HepG2 (cell line): ENCODE results near the gene ZNF341. TPM values are rescaled to one million over a fixed set of nuclear protein-coding genes. Genes with fewer than 3 reads are reported as not detected.

Experiments
- ATAC-seq: fragments of 200-7000 bp; cut with Tn5 transposase; 3 replicates; pipeline ENCODE4 v1.9.1; 2020; ENCODE audit warnings: mild to moderate bottlenecking, moderate library complexity
- BruUV-seq: library from RNA; stranded (reverse); fragments of 400-500 nt; replicated peaks from 2 replicates; lab custom pipeline; 2021; lab: Mats Ljungman, UMichigan
- CTCF ChIA-PET: fragments of 300-600 bp; formaldehyde crosslinking; extraction: SDS; loops from one replicate; lab custom pipeline; 2021; ENCODE audit warnings: low total read pairs, inconsistent platforms, low intra/inter-chr PET ratio; lab: Yijun Ruan, JAX
- POLR2A ChIA-PET: fragments of 350-600 bp; sonication (Branson Sonifier 250); formaldehyde crosslinking; loops from one replicate; lab custom pipeline; 2020; ENCODE audit warnings: antibody characterized with exemption, inconsistent platforms; lab: Yijun Ruan, JAX
- DNase-seq: peaks from one replicate; pipeline ENCODE4 v3.0.0-alpha.2; 2015; ENCODE audit warnings: low spot score
- FAIRE-seq: peaks from 3 replicates; lab custom pipeline; 2011; peaks lifted over from hg19 to GRCh38; lab: Jason Lieb, UNC
- H2AFZ ChIP-seq: one replicate; pipeline ENCODE4 v1.6.1; 2011; ENCODE audit warnings: low read length, inconsistent platforms
- H3K27ac ChIP-seq: fragments of 300-600 bp; 3 replicates; pipeline ENCODE4 v1.8.0; 2011; ENCODE audit warnings: mixed run types, mild to moderate bottlenecking, mixed read lengths, low read length, inconsistent platforms; ENCODE audit not compliant: insufficient read depth; ENCODE audit errors: extremely low read length
- H3K27me3 ChIP-seq, 2 experiments: fragments of 200-600 bp in 1 of 2; 2 replicates in 1 of 2; 3 replicates in 1 of 2; pipeline versions ENCODE4 v1.6.0 to v1.8.0; 2011; ENCODE audit warnings: low read length in 2 of 2, mild to moderate bottlenecking in 2 of 2, moderate library complexity in 2 of 2, inconsistent platforms in 1 of 2; ENCODE audit not compliant: insufficient read depth in 2 of 2, control insufficient read depth in 1 of 2
- H3K36me3 ChIP-seq, 2 experiments: fragments of 200-600 bp in 1 of 2; replicated peaks in 1 of 2; 2 replicates in 1 of 2; 3 replicates in 1 of 2; pipeline versions ENCODE4 v1.5.1 to v1.8.0; 2011; ENCODE audit warnings: low read length in 2 of 2, inconsistent platforms in 1 of 2; ENCODE audit not compliant: insufficient read depth in 2 of 2, control insufficient read depth in 1 of 2
- H3K4me1 ChIP-seq: 2 replicates; pipeline ENCODE4 v1.5.1; 2012; ENCODE audit warnings: low read length, inconsistent platforms; ENCODE audit not compliant: insufficient read depth
- H3K4me2 ChIP-seq: 2 replicates; pipeline ENCODE4 v1.6.0; 2011; ENCODE audit warnings: low read depth, low read length, inconsistent platforms
- H3K4me3 ChIP-seq, 3 experiments: fragments of 200-600 bp in 1 of 3; sonication (generic), shearing (Covaris generic) in 1 of 3; replicated peaks in 1 of 3; 2 replicates each; pipeline ENCODE4 v1.5.1; 2011 to 2016; ENCODE audit warnings: low read length in 3 of 3, inconsistent platforms in 2 of 3, low read depth in 2 of 3, mild to moderate bottlenecking in 2 of 3, control low read depth in 1 of 3, mixed read lengths in 1 of 3; ENCODE audit not compliant: insufficient read depth in 1 of 3
- H3K79me2 ChIP-seq: one replicate; pipeline ENCODE4 v1.6.1; 2011; ENCODE audit warnings: low read length, inconsistent platforms; ENCODE audit not compliant: insufficient read depth
- H3K9ac ChIP-seq: 2 replicates; pipeline ENCODE4 v1.6.0; 2011; ENCODE audit warnings: mild to moderate bottlenecking, low read depth, low read length, inconsistent platforms; ENCODE audit not compliant: insufficient read depth
- H3K9me3 ChIP-seq: 2 replicates; pipeline ENCODE4 v1.5.1; 2012; ENCODE audit warnings: mild to moderate bottlenecking, low read length
- H4K20me1 ChIP-seq: 2 replicates; pipeline ENCODE4 v1.6.0; 2011; ENCODE audit warnings: inconsistent platforms, mild to moderate bottlenecking, low read length, moderate library complexity; ENCODE audit not compliant: insufficient read depth
- CSRNP1 ChIP-seq: sonication (generic); formaldehyde crosslinking; IDR thresholded peaks from 2 replicates; pipeline ENCODE4 v1.8.1; 2023; ENCODE audit warnings: mild to moderate bottlenecking, missing genetic modification reagents
- EZH2 ChIP-seq: conservative IDR thresholded peaks from 2 replicates; pipeline ENCODE4 v1.6.1; 2012; ENCODE audit warnings: mild to moderate bottlenecking, low read depth, low read length, moderate library complexity
- GZF1 ChIP-seq: sonication (generic); formaldehyde crosslinking; IDR thresholded peaks from 2 replicates; pipeline ENCODE4 v1.5.1; 2020; ENCODE audit warnings: mild to moderate bottlenecking, missing genetic modification reagents
- IKZF4 ChIP-seq: sonication (generic); formaldehyde crosslinking; IDR thresholded peaks from 2 replicates; pipeline ENCODE4 v1.5.1; 2020; ENCODE audit warnings: borderline replicate concordance, mild to moderate bottlenecking, low read depth, missing genetic modification reagents; ENCODE audit errors: not compliant biosample characterization
- KDM5B ChIP-seq: sonication (generic); formaldehyde crosslinking; IDR thresholded peaks from 2 replicates; pipeline ENCODE4 v1.4.0; 2020; ENCODE audit warnings: missing genetic modification reagents, mild to moderate bottlenecking, borderline replicate concordance
- KMT2B ChIP-seq: IDR thresholded peaks from 2 replicates; pipeline ENCODE4 v1.6.1; 2016; ENCODE audit warnings: missing genetic modification reagents, missing compliant biosample characterization
- MED8 ChIP-seq: sonication (generic); formaldehyde crosslinking; IDR thresholded peaks from 2 replicates; pipeline ENCODE4 v1.8.1; 2023; ENCODE audit warnings: mild to moderate bottlenecking, missing genetic modification reagents; ENCODE audit not compliant: insufficient replicate concordance
- SNAI1 ChIP-seq: sonication (generic); formaldehyde crosslinking; IDR thresholded peaks from 2 replicates; pipeline ENCODE4 v1.5.0; 2020; ENCODE audit warnings: mild to moderate bottlenecking, missing genetic modification reagents, borderline replicate concordance
- ZMYM2 ChIP-seq: sonication (generic); formaldehyde crosslinking; IDR thresholded peaks from 2 replicates; pipeline ENCODE4 v1.8.0; 2022; ENCODE audit warnings: mild to moderate bottlenecking, missing genetic modification reagents
- ZNF781 ChIP-seq: sonication (generic); formaldehyde crosslinking; IDR thresholded peaks from 2 replicates; pipeline ENCODE4 v1.5.1; 2020; ENCODE audit warnings: borderline replicate concordance, mild to moderate bottlenecking, missing genetic modification reagents; ENCODE audit errors: not compliant biosample characterization
- ZNF883 ChIP-seq: sonication (generic); formaldehyde crosslinking; IDR thresholded peaks from 2 replicates; pipeline ENCODE4 v1.5.1; 2020; ENCODE audit warnings: mild to moderate bottlenecking, missing genetic modification reagents; ENCODE audit errors: not compliant biosample characterization
- WGBS: methylation state at CpG from one replicate; pipeline ENCODE4 v1.1.6; 2017; ENCODE audit warnings: low lambda C conversion rate; 5-methylcytosine and 5-hydroxymethylcytosine counted together
- in situ Hi-C: cut with HindIII; loops from 2 replicates; pipeline ENCODE4 v1.10.0; 2017; ENCODE audit warnings: low pct_unique_long_range_greater_than_20kb; ENCODE audit not compliant: extremely low pct_ligation_motif_present
- intact Hi-C: fragments of 100-400 bp; cut with micrococcal nuclease; formaldehyde crosslinking; loops from one replicate; pipeline ENCODE4 v1.10.0; 2022; ENCODE audit not compliant: unreplicated experiment
- polyA plus RNA-seq, 8 experiments: library from polyadenylated mRNA; depleted of rRNA in 3 of 8; stranded (reverse) in 7 of 8; unstranded in 1 of 8; fragments of >200 nt; fragmentation: Illumina TruSeq in 4 of 8; extraction: Trizol in 4 of 8; gene quantifications; 2 replicates each; pipeline versions ENCODE4 v1.2.1 to v1.2.3, GENCODE V29; 2011 to 2016; ENCODE audit warnings: low read depth in 4 of 8, missing spikeins in 1 of 8, mixed read lengths in 1 of 8; ENCODE audit not compliant: insufficient read depth in 1 of 8
- total RNA-seq, 5 experiments: library from RNA; depleted of rRNA; stranded (reverse); fragments of >200 nt; fragmentation: Illumina TruSeq; extraction: Trizol; gene quantifications; 2 replicates each; pipeline ENCODE4 v1.2.3, GENCODE V29; 2016; ENCODE audit warnings: low read depth in 1 of 5
- TF ChIP-seq, protein P1 (sequence below): sonication (generic); formaldehyde crosslinking; IDR thresholded peaks from 2 replicates; pipeline ENCODE4 v1.5.0; 2020; ENCODE audit warnings: missing genetic modification reagents
- TF ChIP-seq, protein P2 (sequence below): sonication (generic); formaldehyde crosslinking; IDR thresholded peaks from 2 replicates; pipeline ENCODE4 v1.4.0; 2020; ENCODE audit warnings: missing genetic modification reagents
- TF ChIP-seq, protein P3 (sequence below): fragments of 450-650 bp; IDR thresholded peaks from 2 replicates; pipeline ENCODE4 v1.6.1; 2017; ENCODE audit warnings: mild to moderate bottlenecking

Gene ZNF341
- total and polyA plus RNA-seq, 2 of the 13 experiments (the other 11 are each of a cell fraction or from before 2014, with no cell fraction given), result 1.1 to 2.2 TPM

DNA sequence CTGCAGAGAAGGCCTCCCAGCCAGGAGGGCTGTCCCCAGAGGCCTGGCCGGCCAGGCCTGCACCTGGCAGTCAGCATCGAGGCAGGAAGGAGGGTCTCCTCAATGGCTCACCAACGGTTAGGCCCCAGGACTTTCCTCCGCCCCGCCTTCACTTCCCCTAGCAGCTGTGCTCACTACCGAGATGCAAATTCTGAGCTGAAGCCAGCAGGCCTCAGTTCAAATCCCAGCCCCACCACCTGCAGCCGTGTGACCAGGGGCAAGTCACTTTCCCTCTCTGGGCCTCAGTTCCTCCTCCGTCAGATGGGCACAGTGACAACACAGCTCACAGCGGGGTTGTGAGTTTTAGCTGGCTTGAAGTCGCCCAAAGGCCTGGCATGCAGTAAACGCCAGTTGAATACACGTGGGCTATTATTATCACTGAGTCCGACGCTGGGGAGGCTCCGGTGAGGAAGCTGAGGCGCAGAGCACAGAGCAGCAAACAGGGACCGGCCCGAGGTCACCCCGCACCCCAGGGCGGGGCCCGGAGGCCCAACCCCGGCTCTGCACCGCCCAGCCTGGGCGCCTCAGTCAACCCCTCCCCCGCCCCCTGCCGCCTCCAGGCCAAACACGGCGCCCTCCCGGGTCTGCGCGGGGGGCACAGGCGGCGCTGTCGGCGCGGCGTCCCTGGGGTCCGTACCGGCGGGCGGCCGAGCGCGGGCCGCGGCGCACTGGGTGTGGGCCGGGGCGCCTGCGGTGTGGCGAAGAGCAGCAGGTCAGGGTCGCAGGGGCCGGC lies 46.3 kb upstream of the ZNF341 start:
- peaks cover 59% of the 10 kb centered on the region for H3K4me1 ChIP-seq
- in situ Hi-C loops (no loop called here), intact Hi-C loops (loop anchor here (1.0 to 5.0 kb wide), 4 partner anchors 11 to 127 kb away; partner anchors contain the start of genes CHMP4B and NECAB3)
- TSS peak; percentile 63 for BruUV-seq
- peaks cover 21% of the 10 kb centered on the region for H3K79me2 ChIP-seq
- peak; percentile 65 for ATAC-seq
- H3K36me3 ChIP-seq, result peaks cover 0 to under 1% of the 10 kb centered on the region in 2 experiments; a peak in 1 of 5 replicates
- FAIRE-seq, result no peak
- H3K4me2 ChIP-seq, result peak overlapping the region; percentile 99
- peak overlapping the region; percentile 58 to 82 (median 65) for H3K4me3 ChIP-seq
- H2AFZ ChIP-seq, result peak overlapping the region; percentile 2
- peak overlapping the region; percentile 56 for H3K27ac ChIP-seq
- POLR2A ChIA-PET, result interaction anchor here (1.4 to 2.5 kb wide), 3 partner anchors 11 to 46 kb away, joined by 5 to 17 read pairs (median 14); partner anchors contain the start of genes NECAB3 and ZNF341
- CTCF ChIA-PET, result no interaction called here
- 3% methylated on average over 22 of the region's 53 CpGs for WGBS
- H4K20me1 ChIP-seq, result no peaks in the 10 kb centered on the region
- peak; percentile 71 for DNase-seq
- no peaks in the 10 kb centered on the region for H3K9me3 ChIP-seq
- H3K9ac ChIP-seq, result peak overlapping the region; percentile 69
- H3K27me3 ChIP-seq, result no peaks in the 10 kb centered on the region
- TF ChIP-seq, protein P1, sequence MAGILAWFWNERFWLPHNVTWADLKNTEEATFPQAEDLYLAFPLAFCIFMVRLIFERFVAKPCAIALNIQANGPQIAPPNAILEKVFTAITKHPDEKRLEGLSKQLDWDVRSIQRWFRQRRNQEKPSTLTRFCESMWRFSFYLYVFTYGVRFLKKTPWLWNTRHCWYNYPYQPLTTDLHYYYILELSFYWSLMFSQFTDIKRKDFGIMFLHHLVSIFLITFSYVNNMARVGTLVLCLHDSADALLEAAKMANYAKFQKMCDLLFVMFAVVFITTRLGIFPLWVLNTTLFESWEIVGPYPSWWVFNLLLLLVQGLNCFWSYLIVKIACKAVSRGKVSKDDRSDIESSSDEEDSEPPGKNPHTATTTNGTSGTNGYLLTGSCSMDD, result no peak
- TF ChIP-seq ZNF781, result peak; percentile 71
- no peak for TF ChIP-seq GZF1 (CRISPR knock-in tag)
- peak; percentile 85; the same call in 1 of the 2 replicates for TF ChIP-seq CSRNP1 (CRISPR knock-in tag)
- TF ChIP-seq, protein P2, sequence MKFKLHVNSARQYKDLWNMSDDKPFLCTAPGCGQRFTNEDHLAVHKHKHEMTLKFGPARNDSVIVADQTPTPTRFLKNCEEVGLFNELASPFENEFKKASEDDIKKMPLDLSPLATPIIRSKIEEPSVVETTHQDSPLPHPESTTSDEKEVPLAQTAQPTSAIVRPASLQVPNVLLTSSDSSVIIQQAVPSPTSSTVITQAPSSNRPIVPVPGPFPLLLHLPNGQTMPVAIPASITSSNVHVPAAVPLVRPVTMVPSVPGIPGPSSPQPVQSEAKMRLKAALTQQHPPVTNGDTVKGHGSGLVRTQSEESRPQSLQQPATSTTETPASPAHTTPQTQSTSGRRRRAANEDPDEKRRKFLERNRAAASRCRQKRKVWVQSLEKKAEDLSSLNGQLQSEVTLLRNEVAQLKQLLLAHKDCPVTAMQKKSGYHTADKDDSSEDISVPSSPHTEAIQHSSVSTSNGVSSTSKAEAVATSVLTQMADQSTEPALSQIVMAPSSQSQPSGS (CRISPR knock-in tag), result no peak
- TF ChIP-seq, protein P3, sequence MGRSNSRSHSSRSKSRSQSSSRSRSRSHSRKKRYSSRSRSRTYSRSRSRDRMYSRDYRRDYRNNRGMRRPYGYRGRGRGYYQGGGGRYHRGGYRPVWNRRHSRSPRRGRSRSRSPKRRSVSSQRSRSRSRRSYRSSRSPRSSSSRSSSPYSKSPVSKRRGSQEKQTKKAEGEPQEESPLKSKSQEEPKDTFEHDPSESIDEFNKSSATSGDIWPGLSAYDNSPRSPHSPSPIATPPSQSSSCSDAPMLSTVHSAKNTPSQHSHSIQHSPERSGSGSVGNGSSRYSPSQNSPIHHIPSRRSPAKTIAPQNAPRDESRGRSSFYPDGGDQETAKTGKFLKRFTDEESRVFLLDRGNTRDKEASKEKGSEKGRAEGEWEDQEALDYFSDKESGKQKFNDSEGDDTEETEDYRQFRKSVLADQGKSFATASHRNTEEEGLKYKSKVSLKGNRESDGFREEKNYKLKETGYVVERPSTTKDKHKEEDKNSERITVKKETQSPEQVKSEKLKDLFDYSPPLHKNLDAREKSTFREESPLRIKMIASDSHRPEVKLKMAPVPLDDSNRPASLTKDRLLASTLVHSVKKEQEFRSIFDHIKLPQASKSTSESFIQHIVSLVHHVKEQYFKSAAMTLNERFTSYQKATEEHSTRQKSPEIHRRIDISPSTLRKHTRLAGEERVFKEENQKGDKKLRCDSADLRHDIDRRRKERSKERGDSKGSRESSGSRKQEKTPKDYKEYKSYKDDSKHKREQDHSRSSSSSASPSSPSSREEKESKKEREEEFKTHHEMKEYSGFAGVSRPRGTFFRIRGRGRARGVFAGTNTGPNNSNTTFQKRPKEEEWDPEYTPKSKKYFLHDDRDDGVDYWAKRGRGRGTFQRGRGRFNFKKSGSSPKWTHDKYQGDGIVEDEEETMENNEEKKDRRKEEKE, result no peak
- TF ChIP-seq MED8 (CRISPR knock-in tag), result no peak
- no peak for TF ChIP-seq ZMYM2 (CRISPR knock-in tag)
- TF ChIP-seq EZH2, result no peak
- TF ChIP-seq SNAI1 (CRISPR knock-in tag), result no peak
- TF ChIP-seq KDM5B (CRISPR knock-in tag), result peak; percentile 64; the same call in 1 of the 2 replicates
- peak; percentile 24 for TF ChIP-seq IKZF4
- TF ChIP-seq KMT2B (CRISPR knock-in tag), result peak; percentile 40; the same call in 1 of the 2 replicates
- TF ChIP-seq ZNF883 (CRISPR knock-in tag), result no peak
